ENCODE measurements around the gene FSHR. TPM values are rescaled to one million over a fixed set of nuclear protein-coding genes. Genes with fewer than 3 reads are reported as not detected.

The FSHR gene
- total RNA-seq, 2 experiments from 2014 or later = not detected

DNA sequence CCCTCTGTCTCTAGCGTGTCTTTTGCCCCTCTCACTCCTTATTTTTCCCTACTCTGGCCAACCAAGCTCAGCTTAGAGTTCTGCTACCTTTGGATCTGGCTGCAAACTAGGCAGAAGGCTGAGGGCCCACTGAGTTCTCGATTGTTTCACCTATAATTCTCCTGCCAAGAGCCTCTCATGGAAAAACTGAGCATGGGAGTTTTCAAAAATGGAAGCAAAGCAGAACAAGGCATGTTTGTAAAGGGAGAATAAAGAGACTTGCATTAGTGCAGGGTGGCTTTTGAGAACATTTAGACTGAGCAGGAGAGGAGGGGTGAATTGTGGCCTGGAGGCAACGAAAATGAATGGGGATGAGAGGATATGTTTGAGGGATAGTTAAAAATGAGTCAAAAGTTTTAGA lies 45.9 kb downstream of the FSHR start:
- Mint-ChIP-seq H3K9me3 (no peaks in the 10 kb centered on the region), H3K4me3 (no peak overlapping the region), H3K4me1 (ENCODE audit: low read depth) (no peaks in the 10 kb centered on the region), H3K36me3 (ENCODE audit: low read depth) (no peaks in the 10 kb centered on the region), H3K27ac (no peak overlapping the region), H3K27me3 (ENCODE audit: low read depth) (no peaks in the 10 kb centered on the region)
- no peak for DNase-seq
- intact Hi-C loops (cut with micrococcal nuclease) = no loop called here
- CTCF ChIA-PET = no interaction called here

DNA sequence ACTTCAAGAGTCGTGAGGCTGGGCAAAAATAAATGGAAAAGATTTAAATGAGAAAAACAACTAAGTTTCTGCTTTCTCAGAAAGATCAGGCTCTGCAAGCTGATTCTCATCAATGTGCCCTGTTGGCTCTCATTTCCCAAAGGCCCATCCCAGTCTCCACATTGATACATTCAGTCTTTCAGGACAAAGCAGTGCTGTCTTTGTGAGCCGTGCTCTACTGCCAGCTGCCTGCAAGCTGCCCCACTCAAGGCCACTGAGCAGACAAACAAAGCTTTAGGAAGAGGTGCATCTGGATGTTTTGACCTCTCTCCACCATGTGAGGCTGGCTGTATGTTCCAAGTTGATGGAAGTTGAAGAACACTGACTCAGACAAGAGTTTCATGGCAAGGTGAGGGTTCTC lies 48.8 kb downstream of the FSHR start:
- Mint-ChIP-seq H3K27me3 (ENCODE audit: low read depth) (no peaks in the 10 kb centered on the region), H3K4me3 (no peak overlapping the region), H3K9me3 (no peaks in the 10 kb centered on the region), H3K4me1 (ENCODE audit: low read depth) (no peaks in the 10 kb centered on the region), H3K36me3 (ENCODE audit: low read depth) (no peaks in the 10 kb centered on the region), H3K27ac (no peak overlapping the region)
- no peak for DNase-seq
- CTCF ChIA-PET = no interaction called here
- intact Hi-C loops (cut with micrococcal nuclease) = no loop called here

DNA sequence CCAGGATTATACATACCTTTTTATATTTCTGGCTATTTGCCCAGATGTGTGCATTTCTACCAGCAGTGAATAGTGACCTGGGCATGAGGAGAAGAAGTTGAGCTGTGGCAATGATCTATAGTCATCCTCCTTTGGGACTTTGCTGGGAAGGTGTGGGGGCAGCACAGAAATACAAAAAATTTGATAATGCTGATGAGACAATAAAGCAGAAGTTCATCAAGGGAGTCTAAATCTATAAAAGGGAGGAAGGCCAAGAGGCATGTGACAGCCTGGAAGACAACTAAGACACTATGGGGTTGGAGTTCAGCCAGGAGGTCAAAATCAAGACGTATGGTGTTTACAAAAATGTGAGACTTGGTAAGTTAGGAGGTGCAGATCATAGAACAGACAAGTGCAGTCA lies 52.2 kb downstream of the FSHR start:
- H3K27ac Mint-ChIP-seq = no peak overlapping the region
- H3K4me3 Mint-ChIP-seq = no peak overlapping the region
- no peaks in the 10 kb centered on the region for H3K4me1 Mint-ChIP-seq (ENCODE audit: low read depth)
- intact Hi-C loops (cut with micrococcal nuclease) = no loop called here
- no peak for DNase-seq
- no peaks in the 10 kb centered on the region for H3K9me3 Mint-ChIP-seq
- H3K27me3 Mint-ChIP-seq (ENCODE audit: low read depth) = no peaks in the 10 kb centered on the region
- no peaks in the 10 kb centered on the region for H3K36me3 Mint-ChIP-seq (ENCODE audit: low read depth)
- CTCF ChIA-PET = no interaction called here

- no peak for DNase-seq
- Mint-ChIP-seq H3K27ac (no peak overlapping the region), H3K4me1 (ENCODE audit: low read depth) (no peaks in the 10 kb centered on the region), H3K36me3 (ENCODE audit: low read depth) (no peaks in the 10 kb centered on the region), H3K9me3 (peaks cover 2% of the 10 kb centered on the region), H3K4me3 (no peak overlapping the region), H3K27me3 (ENCODE audit: low read depth) (no peaks in the 10 kb centered on the region)
- intact Hi-C loops (cut with micrococcal nuclease) = no loop called here
- CTCF ChIA-PET = no interaction called here
Observed at GRCh38 chr2:49080681-49081080, 73.6 kb downstream of the FSHR start.

GRCh38 chr2:49070716-49071115 lies 83.6 kb downstream of the FSHR start:
- Mint-ChIP-seq H3K27ac (no peak overlapping the region), H3K36me3 (ENCODE audit: low read depth) (no peaks in the 10 kb centered on the region), H3K27me3 (ENCODE audit: low read depth) (no peaks in the 10 kb centered on the region), H3K9me3 (peaks cover 6% of the 10 kb centered on the region), H3K4me3 (no peak overlapping the region), H3K4me1 (ENCODE audit: low read depth) (no peaks in the 10 kb centered on the region)
- intact Hi-C loops (cut with micrococcal nuclease) = no loop called here
- CTCF ChIA-PET = no interaction called here
- DNase-seq = no peak

DNA sequence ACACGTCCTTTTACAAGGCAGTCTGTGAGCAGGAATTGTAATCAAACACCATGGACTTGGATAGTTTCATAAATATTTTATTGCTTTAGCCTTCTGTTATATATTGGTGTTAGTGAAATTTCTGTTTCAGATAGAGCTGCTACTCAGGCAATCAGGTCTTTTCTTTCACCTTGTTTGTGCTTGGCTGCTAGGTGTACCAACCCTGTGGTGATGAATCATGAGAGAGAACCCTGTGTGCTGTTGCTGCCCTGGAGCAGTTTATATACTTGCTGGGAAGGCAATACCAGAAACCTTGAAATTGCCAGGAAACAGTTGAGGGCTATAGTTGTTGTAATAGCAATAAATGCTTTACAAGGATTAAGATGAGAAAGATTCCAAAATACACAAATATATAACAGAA lies 84.5 kb downstream of the FSHR start:
- no peaks in the 10 kb centered on the region for H3K36me3 Mint-ChIP-seq (ENCODE audit: low read depth)

GRCh38 chr2:49068613-49069012 lies 85.7 kb downstream of the FSHR start:
- no peak overlapping the region for H3K27ac Mint-ChIP-seq
- DNase-seq = no peak
- no peak overlapping the region for H3K4me3 Mint-ChIP-seq
- H3K9me3 Mint-ChIP-seq = no peaks in the 10 kb centered on the region
- CTCF ChIA-PET = interaction anchor here (0.7 kb wide), 1 partner anchor 770 kb away, joined by 3 read pairs; no protein-coding TSS in a partner anchor
- H3K4me1 Mint-ChIP-seq (ENCODE audit: low read depth) = no peaks in the 10 kb centered on the region
- H3K36me3 Mint-ChIP-seq (ENCODE audit: low read depth) = no peaks in the 10 kb centered on the region
- no peaks in the 10 kb centered on the region for H3K27me3 Mint-ChIP-seq (ENCODE audit: low read depth)
- intact Hi-C loops (cut with micrococcal nuclease) = no loop called here

More for the DNA sequence above, 84.5 kb downstream of the FSHR start:
- H3K27ac Mint-ChIP-seq = no peak overlapping the region
- no peak for DNase-seq
- H3K4me1 Mint-ChIP-seq (ENCODE audit: low read depth) = no peaks in the 10 kb centered on the region
- H3K9me3 Mint-ChIP-seq = peaks cover 6% of the 10 kb centered on the region
- H3K4me3 Mint-ChIP-seq = no peak overlapping the region
- CTCF ChIA-PET = no interaction called here
- intact Hi-C loops (cut with micrococcal nuclease) = no loop called here
- H3K27me3 Mint-ChIP-seq (ENCODE audit: low read depth) = no peaks in the 10 kb centered on the region

DNA sequence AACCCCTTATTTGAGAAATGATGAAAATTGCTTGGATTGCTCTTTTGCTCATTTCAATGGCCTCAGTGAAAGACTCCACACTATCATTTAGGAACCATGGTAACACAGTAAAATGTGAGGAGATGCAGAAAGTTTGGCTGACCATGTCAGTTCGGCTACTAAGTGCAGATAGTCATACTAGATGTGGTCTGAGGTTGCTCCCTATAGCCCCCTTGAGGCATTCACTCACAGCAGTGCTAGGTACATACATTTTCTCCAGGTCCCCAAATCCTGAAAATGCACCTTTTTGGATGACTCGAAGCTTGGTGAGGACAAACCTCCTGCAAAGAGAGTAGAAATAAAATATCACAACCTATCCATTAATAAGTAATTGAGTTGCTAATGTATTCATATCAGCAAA lies 86.3 kb downstream of the FSHR start:
- H3K27ac Mint-ChIP-seq = no peak overlapping the region
- DNase-seq = no peak
- CTCF ChIA-PET = interaction anchor here (0.7 kb wide), 1 partner anchor 771 kb away, joined by 3 read pairs; no protein-coding TSS in a partner anchor
- H3K36me3 Mint-ChIP-seq (ENCODE audit: low read depth) = no peaks in the 10 kb centered on the region
- H3K9me3 Mint-ChIP-seq = no peaks in the 10 kb centered on the region
- intact Hi-C loops (cut with micrococcal nuclease) = no loop called here
- H3K4me3 Mint-ChIP-seq = no peak overlapping the region
- no peaks in the 10 kb centered on the region for H3K4me1 Mint-ChIP-seq (ENCODE audit: low read depth)
- H3K27me3 Mint-ChIP-seq (ENCODE audit: low read depth) = no peaks in the 10 kb centered on the region

GRCh38 chr2:49053156-49053555 lies 101.2 kb downstream of the FSHR start:
- H3K9me3 Mint-ChIP-seq = peaks cover 5% of the 10 kb centered on the region
- peaks cover 3% of the 10 kb centered on the region for H3K36me3 Mint-ChIP-seq (ENCODE audit: low read depth)
- peaks cover 2% of the 10 kb centered on the region for H3K27me3 Mint-ChIP-seq (ENCODE audit: low read depth)
- DNase-seq = no peak
- H3K27ac Mint-ChIP-seq = no peak overlapping the region
- intact Hi-C loops (cut with micrococcal nuclease) = no loop called here
- H3K4me3 Mint-ChIP-seq = no peak overlapping the region
- no peaks in the 10 kb centered on the region for H3K4me1 Mint-ChIP-seq (ENCODE audit: low read depth)
- CTCF ChIA-PET = no interaction called here

- DNase-seq = no peak
- H3K27ac Mint-ChIP-seq = no peak overlapping the region
- intact Hi-C loops (cut with micrococcal nuclease) = no loop called here
- H3K4me3 Mint-ChIP-seq = no peak overlapping the region
- CTCF ChIA-PET = no interaction called here
- H3K36me3 Mint-ChIP-seq (ENCODE audit: low read depth) = no peaks in the 10 kb centered on the region
- H3K27me3 Mint-ChIP-seq (ENCODE audit: low read depth) = no peaks in the 10 kb centered on the region
- H3K9me3 Mint-ChIP-seq = no peaks in the 10 kb centered on the region
- no peaks in the 10 kb centered on the region for H3K4me1 Mint-ChIP-seq (ENCODE audit: low read depth)
Observed at GRCh38 chr2:49050265-49050664, 104.0 kb downstream of the FSHR start.

DNA sequence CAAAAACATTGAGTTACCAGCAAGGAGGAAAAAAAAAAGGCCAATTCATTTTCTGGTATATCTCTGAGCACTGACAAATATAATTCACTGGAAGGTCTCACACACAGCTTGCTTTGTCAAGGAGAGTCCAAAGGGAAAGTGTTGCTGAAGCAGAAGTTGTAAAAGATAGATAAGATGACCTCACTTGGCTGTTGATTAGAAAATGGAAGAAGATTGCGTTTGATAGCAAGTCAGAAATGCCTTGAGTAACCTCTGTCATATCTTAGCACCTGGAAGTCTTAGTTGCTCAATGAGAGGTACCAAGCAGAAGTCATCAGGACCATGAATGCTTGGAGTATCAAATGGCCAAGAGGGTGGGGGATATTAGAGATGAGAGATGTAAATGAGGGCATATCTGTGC lies 105.2 kb downstream of the FSHR start:
- CTCF ChIA-PET = no interaction called here
- no peak overlapping the region for H3K4me3 Mint-ChIP-seq
- H3K27me3 Mint-ChIP-seq (ENCODE audit: low read depth) = no peaks in the 10 kb centered on the region
- no peak for DNase-seq
- no peaks in the 10 kb centered on the region for H3K36me3 Mint-ChIP-seq (ENCODE audit: low read depth)
- intact Hi-C loops (cut with micrococcal nuclease) = no loop called here
- H3K4me1 Mint-ChIP-seq (ENCODE audit: low read depth) = no peaks in the 10 kb centered on the region
- no peaks in the 10 kb centered on the region for H3K9me3 Mint-ChIP-seq
- no peak overlapping the region for H3K27ac Mint-ChIP-seq

GRCh38 chr2:49045083-49045482 lies 109.2 kb downstream of the FSHR start:
- Mint-ChIP-seq H3K9me3 (peaks cover 2% of the 10 kb centered on the region), H3K4me1 (ENCODE audit: low read depth) (no peaks in the 10 kb centered on the region), H3K27ac (no peak overlapping the region), H3K27me3 (ENCODE audit: low read depth) (no peaks in the 10 kb centered on the region), H3K4me3 (no peak overlapping the region), H3K36me3 (ENCODE audit: low read depth) (no peaks in the 10 kb centered on the region)
- CTCF ChIA-PET = no interaction called here
- intact Hi-C loops (cut with micrococcal nuclease) = no loop called here
- DNase-seq = no peak

DNA sequence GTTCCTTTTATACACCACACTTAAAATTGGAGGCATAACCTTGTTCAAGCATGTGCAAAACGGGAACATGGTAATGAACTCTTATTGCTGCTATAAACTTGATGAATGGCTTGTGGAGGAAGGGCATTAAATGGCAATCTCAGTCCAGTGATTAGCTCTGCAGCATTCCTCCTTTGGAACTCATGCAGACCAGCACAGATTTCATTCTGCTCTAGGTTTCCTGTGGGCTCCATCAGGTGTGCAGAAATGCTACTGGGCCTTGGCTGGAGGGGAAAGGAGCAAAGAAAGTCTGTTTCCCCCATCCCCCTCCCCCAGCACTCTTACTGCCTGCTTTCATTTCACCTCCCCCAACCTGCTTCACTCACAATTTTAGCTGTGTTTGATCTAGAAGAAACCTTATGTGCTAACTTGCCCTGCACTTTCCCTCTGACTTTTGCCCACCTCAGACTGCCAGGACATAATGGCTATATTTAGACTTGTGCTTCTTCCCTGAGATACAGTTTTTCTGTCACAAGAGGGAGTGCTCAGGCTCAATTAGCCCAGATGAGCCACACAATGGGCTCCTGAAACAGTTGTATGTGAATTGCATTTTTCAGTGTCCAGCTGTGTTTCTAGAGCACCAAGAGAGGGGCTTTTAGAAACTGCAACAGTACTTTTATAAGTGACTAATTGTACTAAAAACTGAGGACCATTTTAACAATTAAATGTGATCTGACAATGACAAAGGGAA lies 109.8 kb downstream of the FSHR start:
- DNase-seq = no peak
- Mint-ChIP-seq H3K27me3 (ENCODE audit: low read depth) (no peaks in the 10 kb centered on the region), H3K36me3 (ENCODE audit: low read depth) (no peaks in the 10 kb centered on the region), H3K9me3 (peaks cover 2% of the 10 kb centered on the region), H3K4me3 (no peak overlapping the region), H3K27ac (no peak overlapping the region), H3K4me1 (ENCODE audit: low read depth) (no peaks in the 10 kb centered on the region)
- intact Hi-C loops (cut with micrococcal nuclease) = no loop called here
- CTCF ChIA-PET = no interaction called here
